ENCODE data around the gene FAM174A. TPM values are rescaled to one million over a fixed set of nuclear protein-coding genes. Genes with fewer than 3 reads are reported as not detected.
"Not testable (repeated sequence)": the region's sequence is repeated elsewhere in the genome, so short reads cannot be mapped to it uniquely, and the experiment has no call there.

Gene FAM174A
- total RNA-seq, 3 donors from 2014 or later = 22.3 to 39.5 (median 32.3) TPM

DNA sequence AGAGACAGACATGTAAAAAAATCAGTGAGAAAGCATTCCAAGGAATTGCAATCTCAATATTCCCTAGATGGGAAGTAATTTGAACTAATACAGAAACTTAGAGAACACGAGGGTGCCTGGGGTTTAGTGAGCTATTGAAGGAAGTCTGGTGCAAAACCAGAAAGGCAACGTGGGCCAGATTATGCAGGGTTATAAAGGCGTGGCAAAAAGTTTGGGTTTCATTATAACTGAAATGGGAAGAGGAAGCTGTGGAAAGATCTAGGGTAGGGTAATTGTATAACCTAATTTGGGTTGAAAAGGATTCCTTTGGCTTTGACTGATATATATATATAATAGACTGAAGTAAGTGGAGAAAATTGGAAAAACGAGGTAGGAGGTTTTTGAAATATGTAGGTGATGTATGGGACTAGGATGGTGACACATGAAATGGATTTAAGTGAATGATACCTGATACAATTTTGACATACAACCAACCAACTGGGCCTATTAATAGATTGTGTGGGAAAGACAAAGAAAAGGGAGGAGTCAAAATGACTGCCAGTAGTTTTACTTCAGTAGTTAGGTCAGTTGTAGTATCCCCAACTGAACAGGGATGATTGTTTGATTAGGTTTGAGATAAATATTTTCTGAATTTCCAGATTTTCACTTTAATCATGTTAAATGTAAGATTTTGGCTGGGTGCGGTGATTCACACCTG is 65.3 kb downstream of the FAM174A start:
- Histone ChIP-seq H3K9me3 (no peaks in the 10 kb centered on the region), H3K27ac (no peak overlapping the region), H3K27me3 (no peaks in the 10 kb centered on the region), H3K36me3 (no peaks in the 10 kb centered on the region), H3K4me3 (no peak overlapping the region), H3K4me1 (no peaks in the 10 kb centered on the region)
- DNase-seq (ENCODE audit: low spot score in 2 of 2) = no peak
- intact Hi-C loops (cut with DNase I; ENCODE audit: low total_unique reads) = no loop called here
- no peak for TF ChIP-seq POLR2A (IDR thresholded peaks at IDR 0.05)
- TF ChIP-seq CTCF (IDR thresholded peaks at IDR 0.05) = no peak
- no peak for TF ChIP-seq POLR2AphosphoS5 (IDR thresholded peaks at IDR 0.05)

- intact Hi-C loops (cut with DNase I; ENCODE audit: low total_unique reads) = no loop called here
- TF ChIP-seq POLR2AphosphoS5 (IDR thresholded peaks at IDR 0.05) (no peak), POLR2A (IDR thresholded peaks at IDR 0.05) (no peak), CTCF (IDR thresholded peaks at IDR 0.05) (no peak)
- Histone ChIP-seq H3K4me3 (no peak overlapping the region), H3K4me1 (no peaks in the 10 kb centered on the region), H3K9me3 (no peaks in the 10 kb centered on the region), H3K36me3 (no peaks in the 10 kb centered on the region), H3K27me3 (no peaks in the 10 kb centered on the region), H3K27ac (no peak overlapping the region)
- no peak for DNase-seq (ENCODE audit: low spot score in 2 of 2)
These were observed 68.0 kb downstream of the FAM174A start for GRCh38 chr5:100603141-100603540.

DNA sequence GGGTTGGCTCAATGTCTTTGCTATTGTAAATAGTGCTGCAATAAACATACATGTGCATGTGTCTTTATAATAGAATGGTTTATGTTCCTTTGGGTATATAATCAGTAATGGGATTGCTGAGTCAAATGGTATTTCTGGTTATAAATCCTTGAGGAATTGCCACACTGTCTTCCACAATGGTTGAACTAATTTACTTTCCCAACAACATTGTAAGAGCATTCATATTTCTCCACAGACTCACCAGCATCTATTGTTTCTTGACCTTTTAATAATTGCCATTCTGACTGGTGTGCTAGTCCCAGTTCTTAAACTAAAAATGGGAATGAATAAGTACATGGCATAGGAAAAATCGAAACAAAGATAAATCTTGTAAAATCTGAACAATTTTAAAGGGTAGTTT is 68.8 kb downstream of the FAM174A start:
- intact Hi-C loops (cut with DNase I; ENCODE audit: low total_unique reads); H3K36me3 ChIP-seq; H3K4me3 ChIP-seq; DNase-seq (ENCODE audit: low spot score in 2 of 2); H3K9me3 ChIP-seq; H3K27ac ChIP-seq; H3K27me3 ChIP-seq; H3K4me1 ChIP-seq: not testable (repeated sequence)

DNA sequence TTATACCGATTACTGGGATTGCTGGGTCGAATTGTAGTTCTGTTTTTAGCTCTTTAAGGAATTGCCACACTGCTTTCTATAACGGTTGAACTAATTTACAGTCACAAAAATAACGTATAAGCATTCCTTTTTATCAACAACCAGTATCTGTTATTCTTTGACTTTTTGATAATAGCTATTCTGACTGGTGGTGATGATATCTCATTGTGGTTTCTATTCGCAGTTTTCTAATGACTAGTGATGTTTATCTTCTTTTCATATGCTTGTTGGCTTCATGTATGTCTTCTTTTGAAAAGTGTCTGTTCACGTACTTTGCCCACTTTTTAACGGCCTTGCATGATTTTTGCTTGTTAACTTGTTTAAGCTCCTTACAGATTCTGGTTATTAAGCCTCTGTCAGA is 74.4 kb downstream of the FAM174A start:
- TF ChIP-seq POLR2A (IDR thresholded peaks at IDR 0.05) = no peak
- no peaks in the 10 kb centered on the region for H3K9me3 ChIP-seq
- no peak overlapping the region for H3K27ac ChIP-seq
- intact Hi-C loops (cut with DNase I; ENCODE audit: low total_unique reads) = no loop called here
- H3K4me3 ChIP-seq = no peak overlapping the region
- no peaks in the 10 kb centered on the region for H3K4me1 ChIP-seq
- DNase-seq (ENCODE audit: low spot score in 2 of 2) = no peak
- H3K36me3 ChIP-seq = no peaks in the 10 kb centered on the region
- H3K27me3 ChIP-seq = no peaks in the 10 kb centered on the region

GRCh38 chr5:100614308-100614707 is 79.1 kb downstream of the FAM174A start:
- Histone ChIP-seq H3K27ac (no peak overlapping the region), H3K36me3 (no peaks in the 10 kb centered on the region), H3K9me3 (no peaks in the 10 kb centered on the region), H3K4me3 (no peak overlapping the region), H3K27me3 (no peaks in the 10 kb centered on the region), H3K4me1 (no peaks in the 10 kb centered on the region)
- no peak for DNase-seq (ENCODE audit: low spot score in 2 of 2)
- intact Hi-C loops (cut with DNase I; ENCODE audit: low total_unique reads) = no loop called here
- no peak for TF ChIP-seq CTCF (IDR thresholded peaks at IDR 0.05)
- TF ChIP-seq POLR2A (IDR thresholded peaks at IDR 0.05) = no peak
- TF ChIP-seq POLR2AphosphoS5 (IDR thresholded peaks at IDR 0.05) = no peak

- H3K27me3 ChIP-seq = no peaks in the 10 kb centered on the region
- no peak overlapping the region for H3K27ac ChIP-seq
- H3K36me3 ChIP-seq = no peaks in the 10 kb centered on the region
- no peak for DNase-seq (ENCODE audit: low spot score in 2 of 2)
- no peaks in the 10 kb centered on the region for H3K9me3 ChIP-seq
- H3K4me1 ChIP-seq = no peaks in the 10 kb centered on the region
- H3K4me3 ChIP-seq = no peak overlapping the region
- TF ChIP-seq POLR2AphosphoS5 (IDR thresholded peaks at IDR 0.05) = no peak
- TF ChIP-seq CTCF (IDR thresholded peaks at IDR 0.05) = no peak
- TF ChIP-seq POLR2A (IDR thresholded peaks at IDR 0.05) = no peak
- intact Hi-C loops (cut with DNase I; ENCODE audit: low total_unique reads) = no loop called here
These were observed 80.2 kb downstream of the FAM174A start for GRCh38 chr5:100615362-100615761.
